ENCODE data around the gene NDOR1.

Gene NDOR1

DNA sequence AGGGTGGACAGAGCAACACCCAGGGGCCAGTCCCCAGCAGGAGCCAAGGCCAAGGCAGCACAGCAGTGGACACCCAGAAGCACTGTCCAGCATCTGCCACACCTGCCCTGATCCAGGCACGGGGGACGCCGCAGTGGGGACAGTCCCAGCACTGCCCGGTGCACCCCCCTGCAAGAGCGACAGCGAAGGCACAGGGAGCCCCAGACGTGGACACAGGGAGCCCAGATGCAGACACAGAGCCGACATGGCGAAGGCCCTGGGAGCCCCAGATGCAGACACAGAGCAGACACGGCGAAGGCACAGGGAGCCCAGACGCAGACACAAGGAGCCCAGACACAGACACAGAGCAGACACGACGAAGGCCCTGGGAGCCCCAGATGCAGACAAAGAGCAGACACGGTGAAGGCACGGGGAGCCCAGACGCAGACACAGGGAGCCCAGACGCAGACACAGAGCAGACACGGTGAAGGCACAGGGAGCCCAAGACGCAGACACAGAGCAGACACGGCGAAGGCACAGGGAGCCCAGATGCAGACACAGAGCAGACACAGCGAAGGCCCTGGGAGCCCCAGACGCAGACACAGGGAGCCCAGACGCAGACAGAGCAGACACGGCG is 21.4 kb upstream of the NDOR1 start:
- DNase-seq, result no peak

GRCh38 chr9:137184881-137185660 is 20.4 kb upstream of the NDOR1 start:
- DNase-seq, result no peak

DNA sequence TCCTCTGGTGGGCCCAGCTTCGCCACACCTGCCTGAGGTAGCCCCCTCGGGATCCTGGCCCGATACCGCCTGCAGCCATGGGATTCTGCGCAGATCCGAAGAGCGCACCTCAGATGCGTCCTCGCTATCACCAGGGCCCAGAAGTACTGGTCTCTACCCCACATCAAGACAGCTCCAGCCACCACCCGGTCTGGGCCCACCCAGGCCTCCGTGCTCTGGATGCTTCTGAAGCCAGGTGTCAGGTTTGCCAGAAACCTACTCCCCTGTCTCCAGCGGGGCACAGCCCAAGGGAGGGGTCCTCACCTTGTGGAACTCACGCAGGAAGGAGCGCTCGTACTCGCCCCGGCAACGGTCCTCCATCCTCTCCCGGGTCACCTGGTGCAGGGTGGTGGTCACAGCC is 19.6 kb upstream of the NDOR1 start:
- no peak for DNase-seq

DNA sequence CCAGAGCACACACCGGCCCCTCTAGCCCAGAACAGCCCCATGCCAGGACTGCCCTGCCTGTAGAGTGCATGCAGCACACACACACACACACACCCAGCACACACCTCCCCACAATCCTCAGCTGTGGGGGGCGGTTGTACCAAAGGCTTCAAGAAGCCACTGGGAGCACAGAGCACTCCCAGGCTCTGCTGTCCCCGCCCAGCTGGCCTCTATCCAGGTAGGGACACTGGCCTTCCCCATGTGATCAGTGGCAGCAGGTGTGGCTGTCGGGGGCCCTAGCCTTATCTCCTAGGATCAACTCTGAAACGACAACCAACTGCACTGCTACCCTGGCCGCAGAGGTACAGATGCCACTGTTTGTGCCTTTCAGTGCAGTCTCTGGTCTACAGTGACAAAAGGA is 19.1 kb upstream of the NDOR1 start:
- no peak for DNase-seq

DNA sequence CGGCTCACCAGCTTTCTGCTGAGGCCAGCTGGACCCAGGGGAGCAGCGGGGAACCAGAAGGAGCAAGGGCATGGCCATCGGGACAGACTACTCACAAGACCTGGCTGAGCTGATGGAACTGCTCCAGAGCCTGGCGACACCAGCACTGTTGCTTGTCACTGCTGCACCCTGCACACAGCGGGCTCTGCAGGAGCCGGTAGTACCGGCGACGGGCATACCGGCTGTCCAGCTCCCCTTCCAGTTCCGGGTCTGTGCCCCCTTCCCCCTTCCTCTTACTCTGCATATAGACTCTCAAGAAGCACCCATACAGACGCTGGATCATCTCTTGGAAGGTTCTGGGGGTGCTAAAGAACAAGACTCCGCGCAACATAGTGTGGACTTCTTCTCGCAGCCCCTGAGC is 18.1 kb upstream of the NDOR1 start:
- no peak for DNase-seq

- no peak for DNase-seq
Measured at GRCh38 chr9:137188086-137188489, 17.4 kb upstream of the NDOR1 start.

- peak; percentile 83 to 90 (median 88) for DNase-seq
Measured at GRCh38 chr9:137188490-137189296, 16.8 kb upstream of the NDOR1 start, which contains the start of the genes ANAPC2 and SSNA1. Gene ANAPC2, minus strand, starts transcription at chr9:137188560. Its CDS starts 28 bp downstream, at chr9:137188532. Gene SSNA1, plus strand, starts transcription at chr9:137188676. Its CDS starts 51 bp downstream, at chr9:137188727.

DNA sequence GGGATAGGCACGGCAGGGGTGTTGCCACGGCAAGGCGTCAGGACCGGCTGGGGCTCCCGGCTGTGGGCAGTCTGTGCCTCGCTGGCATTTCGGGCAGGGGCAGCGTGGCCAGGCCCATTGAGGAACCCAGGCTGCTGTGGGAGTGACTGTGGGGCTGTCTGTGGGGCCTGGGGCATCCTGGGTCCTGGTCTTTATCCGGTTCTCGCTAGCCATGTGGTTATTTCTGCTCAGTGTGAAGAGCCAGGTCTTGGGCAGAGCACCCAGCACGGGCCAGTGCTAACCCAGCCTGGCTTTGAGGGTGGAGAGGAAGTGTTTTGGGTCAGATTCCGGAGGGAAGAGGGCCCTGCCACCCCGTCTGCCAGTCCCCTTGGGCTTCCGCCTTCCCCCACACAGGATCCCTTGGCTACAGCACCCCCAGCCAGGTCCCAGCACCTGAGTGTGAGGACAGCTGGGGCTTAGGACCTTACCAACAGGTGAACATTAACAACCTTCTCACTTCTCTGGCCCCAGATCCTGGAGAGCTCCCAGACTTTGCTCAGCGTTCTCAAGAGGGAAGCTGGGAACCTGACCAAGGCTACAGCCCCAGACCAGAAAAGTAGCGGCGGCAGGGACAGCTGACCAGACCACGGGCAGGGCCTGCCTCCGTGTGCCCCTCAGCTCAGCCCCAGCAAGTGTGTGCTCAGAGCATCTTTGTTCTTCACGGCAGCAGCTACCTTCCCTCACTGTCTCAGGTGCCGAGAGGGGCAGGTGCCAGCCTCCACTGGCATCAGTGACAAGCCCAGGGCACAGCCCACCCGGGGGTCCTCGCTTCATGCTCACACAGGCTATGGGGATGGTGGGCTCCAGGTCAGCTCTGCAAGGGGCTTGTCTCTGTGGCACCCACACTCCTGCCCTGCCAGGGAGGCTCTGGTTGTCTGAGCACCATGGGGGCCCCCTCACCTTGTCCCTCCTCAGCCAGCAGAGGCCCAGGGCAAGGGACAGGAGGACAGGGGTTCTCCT is 15.9 kb upstream of the NDOR1 start:
- no peak for DNase-seq

DNA sequence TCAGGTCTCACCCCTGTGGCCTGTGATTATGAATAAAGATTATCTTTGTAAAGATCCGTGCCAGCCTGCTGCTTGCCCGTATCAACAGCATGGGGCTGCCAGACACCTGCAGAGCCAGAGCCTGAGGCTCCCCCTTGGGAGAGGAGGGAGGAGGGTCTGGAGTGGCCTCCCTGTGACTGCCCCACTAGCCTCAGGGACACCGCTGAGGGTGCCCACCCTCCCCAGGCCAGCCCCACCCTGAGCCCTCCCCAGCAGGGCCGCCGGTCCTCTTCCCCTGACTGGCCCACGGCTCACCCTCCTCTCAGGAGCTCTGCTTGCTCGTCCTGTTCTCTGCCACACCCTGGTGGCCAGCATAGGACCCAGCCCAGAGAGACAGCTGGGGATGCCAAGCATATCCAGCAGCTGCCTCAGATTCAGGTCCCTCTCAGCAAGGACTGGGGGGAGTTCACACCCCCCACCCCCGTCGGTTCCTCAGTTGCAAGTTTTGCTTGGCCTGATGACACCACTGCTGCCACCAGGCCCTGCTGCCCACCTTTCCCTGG is 15.1 kb upstream of the NDOR1 start:
- DNase-seq, result no peak

GRCh38 chr9:137191245-137191644 is 14.3 kb upstream of the NDOR1 start:
- DNase-seq, result no peak

DNA sequence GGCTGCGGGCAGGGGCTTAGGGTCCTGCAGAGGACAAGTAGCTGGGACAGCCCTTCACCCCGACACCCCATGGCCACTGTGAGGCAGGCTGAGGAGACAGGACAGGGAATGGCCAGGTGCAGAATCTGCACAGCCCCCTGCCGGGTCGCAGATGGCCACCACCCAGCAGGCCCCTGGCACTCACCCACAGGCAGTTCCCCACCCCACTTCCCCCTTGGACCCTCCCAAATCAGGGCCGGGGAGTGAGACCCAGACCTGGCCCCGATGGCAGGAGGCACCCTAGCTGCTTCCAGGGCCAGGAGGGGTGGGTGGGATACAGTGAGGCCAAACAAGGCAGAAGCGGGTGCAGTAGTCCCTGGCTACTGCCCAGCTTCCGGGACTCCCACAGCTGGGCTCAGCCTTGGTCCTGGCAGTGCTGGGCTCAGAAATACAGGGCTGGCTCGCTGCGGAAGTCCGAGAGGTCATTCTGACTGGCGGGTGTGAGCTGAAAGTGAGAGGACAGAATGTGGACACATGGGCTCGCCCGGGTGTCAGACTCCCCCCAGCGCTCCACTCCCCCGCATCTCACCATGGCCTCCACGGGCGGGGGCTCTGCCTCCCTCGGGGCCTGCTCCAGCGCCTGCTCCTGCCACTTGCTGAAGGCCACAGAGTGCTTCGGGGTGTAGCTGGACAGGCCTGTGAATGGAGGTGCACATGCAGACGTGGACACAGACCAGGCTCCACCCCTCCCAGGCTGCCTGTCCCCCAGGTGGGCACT is 13.6 kb upstream of the NDOR1 start:
- DNase-seq, result no peak

- DNase-seq, result no peak
Measured at GRCh38 chr9:137192448-137192780, 13.1 kb upstream of the NDOR1 start.

- DNase-seq, result no peak
Measured at GRCh38 chr9:137192859-137193258, 12.6 kb upstream of the NDOR1 start.

- DNase-seq, result no peak
Measured at GRCh38 chr9:137193771-137194170, 11.7 kb upstream of the NDOR1 start.

- DNase-seq, result no peak
Measured at GRCh38 chr9:137194388-137194787, 11.1 kb upstream of the NDOR1 start.

DNA sequence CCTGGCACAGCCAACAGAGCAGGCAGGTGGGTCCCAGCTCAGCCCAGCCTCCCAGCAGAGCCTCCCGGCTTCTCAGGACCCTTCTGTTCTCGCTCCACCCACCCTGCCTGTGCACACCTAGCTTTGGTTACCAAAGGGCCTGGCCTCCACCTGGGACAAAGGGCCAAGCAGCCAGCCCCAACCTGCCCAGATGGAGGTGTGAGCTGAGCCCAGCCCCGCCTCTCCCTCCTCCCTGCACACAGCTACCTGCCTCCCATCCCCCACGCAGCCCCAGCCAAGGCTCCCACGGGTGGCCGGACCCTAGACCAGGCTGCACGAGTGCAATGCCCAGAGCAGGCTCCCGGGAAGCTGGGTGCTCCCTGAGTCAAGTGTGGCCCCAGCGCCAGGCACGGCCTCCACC is 10.6 kb upstream of the NDOR1 start:
- no peak for DNase-seq

DNA sequence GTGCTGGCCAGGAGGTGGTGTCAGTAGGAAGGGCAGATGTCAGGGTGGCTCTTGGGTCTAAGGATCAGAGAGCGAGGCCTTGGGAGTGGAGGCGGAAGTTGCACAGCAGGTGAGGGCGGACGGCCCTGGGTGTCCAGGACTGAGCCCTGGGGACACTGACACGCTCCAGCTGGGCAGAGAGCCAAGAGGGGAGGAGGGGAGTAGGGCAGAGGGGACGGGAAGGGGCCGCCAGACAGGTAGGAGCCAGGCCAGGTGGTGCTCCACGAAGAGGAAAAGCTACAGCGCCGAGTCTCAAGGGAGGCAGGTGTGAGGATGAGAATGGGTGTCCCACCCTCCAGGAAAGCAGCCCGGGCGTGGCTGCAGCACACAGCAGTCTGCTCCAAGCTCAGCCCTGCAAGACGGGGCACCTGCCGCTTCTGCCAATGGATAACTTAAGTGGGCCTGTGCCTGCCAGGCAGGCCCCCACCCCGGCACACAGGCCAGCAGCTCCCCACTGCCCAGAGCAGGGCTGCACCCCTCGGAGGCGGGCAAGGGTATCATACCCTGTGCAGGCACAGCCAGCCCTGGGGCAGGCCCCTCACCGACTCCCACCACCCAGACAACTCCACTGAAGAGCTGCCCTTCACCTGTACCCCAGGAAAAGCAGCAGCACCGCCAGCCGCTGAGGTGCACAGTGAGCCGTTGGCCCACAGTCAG is 9.8 kb upstream of the NDOR1 start:
- DNase-seq, result no peak

DNA sequence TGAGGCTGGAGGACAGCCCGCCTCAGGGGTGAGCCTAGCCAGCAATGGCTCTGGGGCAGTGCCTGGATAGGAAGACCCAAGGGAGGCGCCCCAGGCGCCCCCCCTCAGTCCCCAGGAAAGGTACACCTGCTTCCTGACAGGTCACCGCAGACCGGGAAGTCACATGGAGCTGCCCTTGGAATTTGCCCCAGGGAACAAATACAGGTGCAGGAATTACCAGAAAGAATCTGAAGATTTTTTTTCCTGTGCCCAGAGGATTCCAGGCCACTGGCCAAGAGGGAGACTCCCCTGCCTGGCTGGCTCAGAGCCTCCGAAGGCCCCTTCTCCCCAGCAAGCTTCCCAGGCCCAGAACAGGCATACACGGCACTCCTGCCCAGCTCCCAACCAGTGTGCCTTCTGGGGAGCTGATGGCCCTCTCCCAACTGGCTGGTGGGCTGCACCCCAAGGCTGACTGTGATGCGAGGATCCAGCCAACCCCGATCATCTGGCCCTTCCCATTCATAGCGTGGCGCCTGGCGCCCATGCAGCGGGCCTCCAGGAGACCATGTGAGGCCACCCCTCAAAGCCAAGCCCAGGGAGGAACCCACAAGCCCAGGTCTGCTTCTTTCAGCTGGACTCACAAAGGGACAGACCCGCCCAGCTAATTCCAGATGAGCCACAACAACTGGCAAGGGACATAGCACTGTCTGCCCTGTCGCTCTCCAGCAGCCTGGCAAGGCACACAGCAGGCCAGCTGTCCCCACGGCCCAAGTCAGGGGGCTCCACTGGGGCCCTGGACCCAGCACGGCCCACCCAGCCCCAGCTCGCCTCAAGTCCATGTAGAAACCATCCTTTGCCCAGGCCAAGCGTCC is 7.2 kb upstream of the NDOR1 start:
- DNase-seq, result no peak

GRCh38 chr9:137198902-137199283 is 6.6 kb upstream of the NDOR1 start:
- no peak for DNase-seq

All from activated CD4-positive, CD25-positive, alpha-beta regulatory T cell (primary cell).